NB4 (cell line): ENCODE data around the gene TYRO3.

Experiments used
- DNase-seq: peaks from one replicate; pipeline ENCODE4 v3.0.0; 2010; ENCODE audit warnings: low read depth
- H3K4me3 ChIP-seq: one replicate; pipeline ENCODE4 v1.5.1; 2011; ENCODE audit warnings: mild to moderate bottlenecking, low read depth, low read length, moderate library complexity
- MYC ChIP-seq: IDR thresholded peaks from 2 replicates; pipeline ENCODE4 v1.6.1; 2011; ENCODE audit warnings: low read depth, low read length
- POLR2A ChIP-seq: IDR thresholded peaks from 2 replicates; pipeline ENCODE4 v1.6.1; 2011; ENCODE audit warnings: mild to moderate bottlenecking; ENCODE audit not compliant: insufficient read length; ENCODE audit errors: extremely low read depth
- TF ChIP-seq, protein P1 (sequence below): IDR thresholded peaks from 2 replicates; pipeline ENCODE4 v1.6.1; 2011; ENCODE audit warnings: low read depth, low read length
- TF ChIP-seq, protein P2 (sequence below): IDR thresholded peaks from one replicate; pipeline ENCODE4 v1.5.1; 2012; ENCODE audit warnings: low read depth, low read length

The TYRO3 gene

DNA sequence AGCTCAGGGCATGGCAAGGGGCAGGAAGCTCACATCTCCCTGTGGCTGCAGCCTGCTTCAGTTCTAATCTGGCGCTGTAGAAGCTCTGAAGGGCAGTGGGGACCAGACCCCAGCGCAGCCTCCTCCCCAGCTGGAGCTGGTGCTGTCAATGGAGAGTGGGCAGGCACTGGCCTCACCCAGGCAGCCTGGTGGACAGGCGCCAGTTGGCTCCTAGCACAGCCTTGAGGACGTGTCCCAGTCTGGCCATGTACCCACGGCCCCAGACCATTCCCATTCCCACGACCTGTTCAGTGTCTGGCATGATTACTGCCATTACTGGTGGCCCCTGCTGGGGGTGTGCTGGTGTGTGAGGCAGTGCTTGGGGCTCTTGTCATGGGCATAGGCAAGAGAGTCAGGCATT is 16.3 kb downstream of the TYRO3 start:
- no peak for DNase-seq
- TF ChIP-seq, protein P1, sequence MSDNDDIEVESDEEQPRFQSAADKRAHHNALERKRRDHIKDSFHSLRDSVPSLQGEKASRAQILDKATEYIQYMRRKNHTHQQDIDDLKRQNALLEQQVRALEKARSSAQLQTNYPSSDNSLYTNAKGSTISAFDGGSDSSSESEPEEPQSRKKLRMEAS = no peak
- TF ChIP-seq MYC (no peak), POLR2A (no peak)
- TF ChIP-seq, protein P2, sequence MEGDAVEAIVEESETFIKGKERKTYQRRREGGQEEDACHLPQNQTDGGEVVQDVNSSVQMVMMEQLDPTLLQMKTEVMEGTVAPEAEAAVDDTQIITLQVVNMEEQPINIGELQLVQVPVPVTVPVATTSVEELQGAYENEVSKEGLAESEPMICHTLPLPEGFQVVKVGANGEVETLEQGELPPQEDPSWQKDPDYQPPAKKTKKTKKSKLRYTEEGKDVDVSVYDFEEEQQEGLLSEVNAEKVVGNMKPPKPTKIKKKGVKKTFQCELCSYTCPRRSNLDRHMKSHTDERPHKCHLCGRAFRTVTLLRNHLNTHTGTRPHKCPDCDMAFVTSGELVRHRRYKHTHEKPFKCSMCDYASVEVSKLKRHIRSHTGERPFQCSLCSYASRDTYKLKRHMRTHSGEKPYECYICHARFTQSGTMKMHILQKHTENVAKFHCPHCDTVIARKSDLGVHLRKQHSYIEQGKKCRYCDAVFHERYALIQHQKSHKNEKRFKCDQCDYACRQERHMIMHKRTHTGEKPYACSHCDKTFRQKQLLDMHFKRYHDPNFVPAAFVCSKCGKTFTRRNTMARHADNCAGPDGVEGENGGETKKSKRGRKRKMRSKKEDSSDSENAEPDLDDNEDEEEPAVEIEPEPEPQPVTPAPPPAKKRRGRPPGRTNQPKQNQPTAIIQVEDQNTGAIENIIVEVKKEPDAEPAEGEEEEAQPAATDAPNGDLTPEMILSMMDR = no peak
- no peak overlapping the region for H3K4me3 ChIP-seq

DNA sequence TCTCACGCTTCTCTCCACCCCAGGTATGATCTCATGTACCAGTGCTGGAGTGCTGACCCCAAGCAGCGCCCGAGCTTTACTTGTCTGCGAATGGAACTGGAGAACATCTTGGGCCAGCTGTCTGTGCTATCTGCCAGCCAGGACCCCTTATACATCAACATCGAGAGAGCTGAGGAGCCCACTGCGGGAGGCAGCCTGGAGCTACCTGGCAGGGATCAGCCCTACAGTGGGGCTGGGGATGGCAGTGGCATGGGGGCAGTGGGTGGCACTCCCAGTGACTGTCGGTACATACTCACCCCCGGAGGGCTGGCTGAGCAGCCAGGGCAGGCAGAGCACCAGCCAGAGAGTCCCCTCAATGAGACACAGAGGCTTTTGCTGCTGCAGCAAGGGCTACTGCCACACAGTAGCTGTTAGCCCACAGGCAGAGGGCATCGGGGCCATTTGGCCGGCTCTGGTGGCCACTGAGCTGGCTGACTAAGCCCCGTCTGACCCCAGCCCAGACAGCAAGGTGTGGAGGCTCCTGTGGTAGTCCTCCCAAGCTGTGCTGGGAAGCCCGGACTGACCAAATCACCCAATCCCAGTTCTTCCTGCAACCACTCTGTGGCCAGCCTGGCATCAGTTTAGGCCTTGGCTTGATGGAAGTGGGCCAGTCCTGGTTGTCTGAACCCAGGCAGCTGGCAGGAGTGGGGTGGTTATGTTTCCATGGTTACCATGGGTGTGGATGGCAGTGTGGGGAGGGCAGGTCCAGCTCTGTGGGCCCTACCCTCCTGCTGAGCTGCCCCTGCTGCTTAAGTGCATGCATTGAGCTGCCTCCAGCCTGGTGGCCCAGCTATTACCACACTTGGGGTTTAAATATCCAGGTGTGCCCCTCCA is 19.1 kb downstream of the TYRO3 start:
- no peak for DNase-seq
- no peak overlapping the region for H3K4me3 ChIP-seq
- TF ChIP-seq, protein P2 = no peak
- TF ChIP-seq POLR2A (no peak), MYC (no peak)
- TF ChIP-seq, protein P1 = no peak

DNA sequence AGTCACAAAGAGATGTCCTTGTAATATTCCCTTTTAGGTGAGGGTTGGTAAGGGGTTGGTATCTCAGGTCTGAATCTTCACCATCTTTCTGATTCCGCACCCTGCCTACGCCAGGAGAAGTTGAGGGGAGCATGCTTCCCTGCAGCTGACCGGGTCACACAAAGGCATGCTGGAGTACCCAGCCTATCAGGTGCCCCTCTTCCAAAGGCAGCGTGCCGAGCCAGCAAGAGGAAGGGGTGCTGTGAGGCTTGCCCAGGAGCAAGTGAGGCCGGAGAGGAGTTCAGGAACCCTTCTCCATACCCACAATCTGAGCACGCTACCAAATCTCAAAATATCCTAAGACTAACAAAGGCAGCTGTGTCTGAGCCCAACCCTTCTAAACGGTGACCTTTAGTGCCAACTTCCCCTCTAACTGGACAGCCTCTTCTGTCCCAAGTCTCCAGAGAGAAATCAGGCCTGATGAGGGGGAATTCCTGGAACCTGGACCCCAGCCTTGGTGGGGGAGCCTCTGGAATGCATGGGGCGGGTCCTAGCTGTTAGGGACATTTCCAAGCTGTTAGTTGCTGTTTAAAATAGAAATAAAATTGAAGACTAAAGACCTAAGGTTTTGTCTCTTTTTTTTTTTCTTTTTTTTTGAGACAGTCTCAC is 19.8 kb downstream of the TYRO3 start:
- H3K4me3 ChIP-seq = no peak overlapping the region
- DNase-seq = no peak
- TF ChIP-seq MYC = no peak
- TF ChIP-seq, protein P1 = no peak
- TF ChIP-seq, protein P2 = no peak
- TF ChIP-seq POLR2A = no peak

DNA sequence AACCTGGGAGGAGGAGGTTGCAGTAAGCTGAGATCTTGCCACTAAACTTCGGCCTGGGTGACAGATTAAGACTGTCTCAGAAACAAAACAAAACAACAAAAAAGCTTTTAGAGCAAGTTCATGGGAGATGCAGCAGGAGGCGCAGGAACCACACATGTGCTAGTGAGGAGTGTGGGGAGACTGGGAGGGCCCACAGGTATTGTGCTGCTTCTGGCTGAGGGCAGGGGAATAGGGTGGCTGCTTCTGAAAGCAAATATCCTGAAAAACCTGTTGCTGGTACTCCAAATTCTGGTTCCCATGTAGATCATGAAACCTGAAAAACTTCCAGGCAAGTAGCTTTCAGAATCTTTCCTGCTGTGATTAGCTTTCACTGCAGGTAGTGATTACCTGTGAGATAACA is 22.1 kb downstream of the TYRO3 start:
- DNase-seq = peak; percentile 37
- H3K4me3 ChIP-seq = no peak overlapping the region
- TF ChIP-seq, protein P2 = no peak
- TF ChIP-seq, protein P1 = no peak
- TF ChIP-seq MYC = no peak
- TF ChIP-seq POLR2A = no peak

DNA sequence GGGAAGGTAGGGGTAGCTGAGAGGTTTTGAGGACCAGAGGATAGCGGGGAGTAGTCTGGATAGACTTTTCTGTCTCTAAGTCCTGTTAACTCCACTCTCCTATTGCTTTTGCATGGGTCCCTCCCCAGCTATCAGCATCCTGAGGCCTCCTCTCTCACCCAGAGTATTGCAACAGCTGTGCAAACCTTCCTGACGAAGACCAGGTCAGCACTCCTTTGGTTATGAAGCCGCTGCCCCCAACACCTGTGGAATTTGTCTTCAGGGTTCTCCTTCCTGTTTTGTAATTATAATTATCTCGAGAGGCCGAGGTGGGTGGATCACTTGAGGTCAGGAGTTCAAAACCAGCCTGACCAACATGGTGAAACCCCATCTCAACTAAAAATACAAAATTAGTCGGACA is 24.8 kb downstream of the TYRO3 start:
- TF ChIP-seq, protein P2 = no peak
- TF ChIP-seq, protein P1 = no peak
- no peak for TF ChIP-seq POLR2A
- TF ChIP-seq MYC = no peak
- no peak overlapping the region for H3K4me3 ChIP-seq
- DNase-seq = no peak
